Measurements from ENCODE around the gene SLC35E1.
A peak's percentile ranks its signal among the peaks of the same experiment; 100 is the strongest.
"Not testable (repeated sequence)": the region's sequence is repeated elsewhere in the genome, so short reads cannot be mapped to it uniquely, and the experiment has no call there.

Gene SLC35E1

GRCh38 chr19:16543734-16544133 is 28.5 kb downstream of the SLC35E1 start:
- not testable (repeated sequence) for DNase-seq

GRCh38 chr19:16542910-16543472 is 29.2 kb downstream of the SLC35E1 start:
- DNase-seq = no peak

GRCh38 chr19:16542045-16542909 is 29.9 kb downstream of the SLC35E1 start, which contains the start of gene CHERP:
Gene CHERP (minus strand): TSS chr19:16542437. CDS start chr19:16542378, 59 bp downstream.
- peak; percentile 94 to 95 for DNase-seq

- no peak for DNase-seq
Observed at GRCh38 chr19:16541526-16542044, 30.6 kb downstream of the SLC35E1 start.

GRCh38 chr19:16540948-16541347 is 31.3 kb downstream of the SLC35E1 start:
- no peak for DNase-seq

GRCh38 chr19:16537111-16537510 is 35.1 kb downstream of the SLC35E1 start:
- no peak for DNase-seq

GRCh38 chr19:16536130-16536529 is 36.1 kb downstream of the SLC35E1 start:
- DNase-seq = no peak

GRCh38 chr19:16535381-16535780 is 36.8 kb downstream of the SLC35E1 start:
- DNase-seq = no peak

GRCh38 chr19:16532440-16533234 is 39.6 kb downstream of the SLC35E1 start:
- no peak for DNase-seq

GRCh38 chr19:16531380-16531669 is 40.9 kb downstream of the SLC35E1 start:
- no peak for DNase-seq

- DNase-seq = no peak
Observed at GRCh38 chr19:16530540-16531379, 41.5 kb downstream of the SLC35E1 start.

- no peak for DNase-seq
Observed at GRCh38 chr19:16529466-16530144, 42.6 kb downstream of the SLC35E1 start.

- peak; percentile 42 to 55 for DNase-seq
Observed at GRCh38 chr19:16527971-16528521, 44.2 kb downstream of the SLC35E1 start.

- no peak for DNase-seq
Observed at GRCh38 chr19:16527334-16527935, 44.8 kb downstream of the SLC35E1 start.

- DNase-seq = no peak
Observed at GRCh38 chr19:16525751-16526481, 46.3 kb downstream of the SLC35E1 start.

GRCh38 chr19:16524991-16525734 is 47.1 kb downstream of the SLC35E1 start:
- DNase-seq = no peak

- DNase-seq = no peak
Observed at GRCh38 chr19:16522559-16523377, 49.4 kb downstream of the SLC35E1 start.

GRCh38 chr19:16521715-16522289 is 50.4 kb downstream of the SLC35E1 start:
- DNase-seq = no peak

Measured in CD4-positive, alpha-beta T cell treated with Interleukin-4 for 1 hour (primary cell).